GM23248 (cell line): Measurements from ENCODE around the gene GINS1.

Source experiments
- EZH2 ChIP-seq: fragments of 200-600 bp; sonication (generic); IDR thresholded peaks from 2 replicates; pipeline ENCODE4 v1.6.1; 2018; ENCODE audit warnings: antibody characterized with exemption, mild to moderate bottlenecking; ENCODE audit not compliant: insufficient read depth, poor library complexity, severe bottlenecking
- EZH2phosphoT487 ChIP-seq: fragments of 200-600 bp; sonication (generic); IDR thresholded peaks from 2 replicates; pipeline ENCODE4 v1.6.1; 2018; ENCODE audit warnings: antibody characterized with exemption, moderate library complexity, mild to moderate bottlenecking, low read depth; ENCODE audit not compliant: insufficient read depth

- TF ChIP-seq EZH2 (no peak), EZH2phosphoT487 (no peak)
These were observed 87.2 kb downstream of the GINS1 start for GRCh38 chr20:25494506-25495188.
